HEK293 (cell line): ENCODE results near the gene IRF8.
A peak's percentile ranks its signal among the peaks of the same experiment; 100 is the strongest.

Experiments used
- CTCF ChIA-PET: fragments of 350-600 bp; formaldehyde crosslinking; extraction: SDS; loops from one replicate; lab custom pipeline; 2021; ENCODE audit warnings: antibody characterized with exemption; lab: Yijun Ruan, JAX
- POLR2A ChIA-PET: fragments of 300-600 bp; formaldehyde crosslinking; extraction: SDS; loops from one replicate; lab custom pipeline; 2020; ENCODE audit warnings: antibody characterized with exemption, inconsistent platforms; lab: Yijun Ruan, JAX
- H3K27ac ChIP-seq: fragments of 200-500 bp; sonication (Bioruptor generic); 2 replicates; pipeline ENCODE4 v1.5.1; 2014; ENCODE audit warnings: low read depth, low read length, control low read depth, inconsistent platforms; ENCODE audit errors: extremely low read depth
- H3K36me3 ChIP-seq, 2 experiments: fragments of 200-500 bp in 1 of 2; sonication (Bioruptor generic) in 1 of 2; 1 replicate in 1 of 2; 2 replicates in 1 of 2; pipeline ENCODE4 v1.5.1; 2014 to 2017; ENCODE audit warnings: inconsistent platforms in 2 of 2, low read length in 2 of 2; ENCODE audit not compliant: control insufficient read depth in 2 of 2, insufficient read depth in 1 of 2
- H3K4me1 ChIP-seq: fragments of 200-500 bp; sonication (Bioruptor generic); 2 replicates; pipeline ENCODE4 v1.5.1; 2014; ENCODE audit warnings: mild to moderate bottlenecking, low read length, inconsistent platforms; ENCODE audit not compliant: control insufficient read depth, insufficient read depth
- H3K4me3 ChIP-seq: 2 replicates; pipeline ENCODE4 v1.5.1; 2011; ENCODE audit warnings: low read depth, mild to moderate bottlenecking, control low read depth, low read length, moderate library complexity
- H3K9me3 ChIP-seq: fragments of 200-500 bp; sonication (Bioruptor generic); 2 replicates; pipeline ENCODE4 v1.5.1; 2014; ENCODE audit warnings: low read depth, low read length, inconsistent platforms; ENCODE audit not compliant: control insufficient read depth, insufficient read depth
- KLF17 ChIP-seq: fragments of 450-650 bp; formaldehyde crosslinking; IDR thresholded peaks from 2 replicates; pipeline ENCODE4 v1.5.1; 2016; ENCODE audit warnings: missing biosample characterization, missing genetic modification characterization
- PRDM6 ChIP-seq: fragments of 450-650 bp; formaldehyde crosslinking; IDR thresholded peaks from 2 replicates; pipeline ENCODE4 v1.5.1; 2017; ENCODE audit warnings: missing biosample characterization, missing genetic modification characterization
- SCRT1 ChIP-seq: fragments of 450-650 bp; formaldehyde crosslinking; IDR thresholded peaks from 2 replicates; pipeline ENCODE4 v1.5.1; 2016; ENCODE audit warnings: missing biosample characterization, missing genetic modification characterization, borderline replicate concordance
- SCRT2 ChIP-seq: fragments of 450-650 bp; formaldehyde crosslinking; IDR thresholded peaks from 2 replicates; pipeline ENCODE4 v1.5.1; 2016; ENCODE audit warnings: missing biosample characterization, missing genetic modification characterization
- SP7 ChIP-seq: fragments of 450-650 bp; formaldehyde crosslinking; IDR thresholded peaks from 2 replicates; pipeline ENCODE4 v1.5.1; 2016; ENCODE audit warnings: missing biosample characterization, missing genetic modification characterization
- TCF7L2 ChIP-seq: IDR thresholded peaks from 2 replicates; pipeline ENCODE4 v1.6.1; 2011; ENCODE audit warnings: low read depth, mild to moderate bottlenecking, inconsistent platforms, low read length, moderate library complexity, borderline replicate concordance
- YY1 ChIP-seq: fragments of 450-650 bp; formaldehyde crosslinking; IDR thresholded peaks from 2 replicates; pipeline ENCODE4 v1.5.1; 2018; ENCODE audit warnings: missing biosample characterization, missing genetic modification characterization
- ZFP69B ChIP-seq: fragments of 450-650 bp; formaldehyde crosslinking; IDR thresholded peaks from 2 replicates; pipeline ENCODE4 v1.5.1; 2016; ENCODE audit warnings: missing biosample characterization, missing genetic modification characterization
- ZNF221 ChIP-seq: fragments of 450-650 bp; formaldehyde crosslinking; IDR thresholded peaks from 2 replicates; pipeline ENCODE4 v1.5.1; 2017; ENCODE audit warnings: missing biosample characterization, missing genetic modification characterization, borderline replicate concordance
- ZNF398 ChIP-seq: fragments of 450-650 bp; formaldehyde crosslinking; IDR thresholded peaks from 2 replicates; pipeline ENCODE4 v1.5.1; 2017; ENCODE audit warnings: missing biosample characterization, missing genetic modification characterization
- ZNF521 ChIP-seq: fragments of 450-650 bp; formaldehyde crosslinking; IDR thresholded peaks from 2 replicates; pipeline ENCODE4 v1.5.1; 2017; ENCODE audit warnings: missing biosample characterization, mild to moderate bottlenecking, missing genetic modification characterization
- ZSCAN4 ChIP-seq: fragments of 450-650 bp; formaldehyde crosslinking; IDR thresholded peaks from 2 replicates; pipeline ENCODE4 v1.5.1; 2017; ENCODE audit warnings: missing biosample characterization, missing genetic modification characterization
- TF ChIP-seq, protein P1 (sequence below): fragments of 450-650 bp; formaldehyde crosslinking; IDR thresholded peaks from 2 replicates; pipeline ENCODE4 v1.5.1; 2016; ENCODE audit warnings: missing biosample characterization, missing genetic modification characterization
- TF ChIP-seq, protein P2 (sequence below): fragments of 450-650 bp; formaldehyde crosslinking; IDR thresholded peaks from 2 replicates; pipeline ENCODE4 v1.5.1; 2017; ENCODE audit warnings: missing biosample characterization, missing genetic modification characterization
- TF ChIP-seq, protein P3 (sequence below): fragments of 450-650 bp; formaldehyde crosslinking; IDR thresholded peaks from 2 replicates; pipeline ENCODE4 v1.5.1; 2017; ENCODE audit warnings: missing biosample characterization, missing genetic modification characterization
- TF ChIP-seq, protein P4 (sequence below): fragments of 450-650 bp; formaldehyde crosslinking; IDR thresholded peaks from 2 replicates; pipeline ENCODE4 v1.5.1; 2016; ENCODE audit warnings: missing biosample characterization, missing genetic modification characterization

IRF8 gene

GRCh38 chr16:85898521-85899442 lies at the start of gene IRF8 (continued):
- no peak for TF ChIP-seq ZNF221 (tag by site-specific recombination)
- no peak for TF ChIP-seq TCF7L2
- TF ChIP-seq ZNF521 (tag by site-specific recombination), result no peak
- TF ChIP-seq PRDM6, result no peak
- peak; percentile 22; the same call in 1 of the 2 replicates for TF ChIP-seq ZFP69B (tag by site-specific recombination)
- TF ChIP-seq ZSCAN4 (tag by site-specific recombination), result no peak
- TF ChIP-seq, protein P1, sequence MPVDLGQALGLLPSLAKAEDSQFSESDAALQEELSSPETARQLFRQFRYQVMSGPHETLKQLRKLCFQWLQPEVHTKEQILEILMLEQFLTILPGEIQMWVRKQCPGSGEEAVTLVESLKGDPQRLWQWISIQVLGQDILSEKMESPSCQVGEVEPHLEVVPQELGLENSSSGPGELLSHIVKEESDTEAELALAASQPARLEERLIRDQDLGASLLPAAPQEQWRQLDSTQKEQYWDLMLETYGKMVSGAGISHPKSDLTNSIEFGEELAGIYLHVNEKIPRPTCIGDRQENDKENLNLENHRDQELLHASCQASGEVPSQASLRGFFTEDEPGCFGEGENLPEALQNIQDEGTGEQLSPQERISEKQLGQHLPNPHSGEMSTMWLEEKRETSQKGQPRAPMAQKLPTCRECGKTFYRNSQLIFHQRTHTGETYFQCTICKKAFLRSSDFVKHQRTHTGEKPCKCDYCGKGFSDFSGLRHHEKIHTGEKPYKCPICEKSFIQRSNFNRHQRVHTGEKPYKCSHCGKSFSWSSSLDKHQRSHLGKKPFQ (tag by site-specific recombination), result no peak
- TF ChIP-seq, protein P2, sequence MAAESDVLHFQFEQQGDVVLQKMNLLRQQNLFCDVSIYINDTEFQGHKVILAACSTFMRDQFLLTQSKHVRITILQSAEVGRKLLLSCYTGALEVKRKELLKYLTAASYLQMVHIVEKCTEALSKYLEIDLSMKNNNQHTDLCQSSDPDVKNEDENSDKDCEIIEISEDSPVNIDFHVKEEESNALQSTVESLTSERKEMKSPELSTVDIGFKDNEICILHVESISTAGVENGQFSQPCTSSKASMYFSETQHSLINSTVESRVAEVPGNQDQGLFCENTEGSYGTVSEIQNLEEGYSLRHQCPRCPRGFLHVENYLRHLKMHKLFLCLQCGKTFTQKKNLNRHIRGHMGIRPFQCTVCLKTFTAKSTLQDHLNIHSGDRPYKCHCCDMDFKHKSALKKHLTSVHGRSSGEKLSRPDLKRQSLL (tag by site-specific recombination), result peak; percentile 68; the same call in 1 of the 2 replicates

DNA sequence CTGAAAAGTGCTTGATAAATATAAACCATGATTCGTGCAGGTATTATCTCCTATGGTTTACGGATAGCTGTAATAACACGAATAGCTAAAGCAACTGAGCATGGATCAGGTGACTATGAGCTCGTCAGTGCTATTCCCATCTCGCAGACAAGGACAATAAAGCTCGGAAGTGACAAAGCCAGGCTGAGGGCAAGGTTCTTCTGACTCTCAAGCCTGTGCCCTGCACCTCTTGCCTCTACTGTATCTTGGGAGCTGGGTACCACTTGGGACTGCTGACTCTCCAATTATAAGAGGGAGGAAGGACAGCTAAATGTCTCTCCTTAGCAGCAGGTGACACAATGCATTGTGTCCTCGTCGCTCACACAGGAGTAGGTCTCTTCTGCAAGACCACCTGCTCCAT lies 49.6 kb upstream of the IRF8 start:
- ChIA-PET CTCF (interaction anchor here (0.6 to 0.8 kb wide), 3 partner anchors 28 to 73 kb away, joined by 3 to 5 read pairs (median 4); no protein-coding TSS in a partner anchor), POLR2A (no interaction called here)
- no peak for TF ChIP-seq SP7 (tag by site-specific recombination)
- TF ChIP-seq SCRT1 (tag by site-specific recombination), result 0 out of 2 replicates have a peak, but pooled peaks have one; percentile 9
- TF ChIP-seq SCRT2 (tag by site-specific recombination), result peak; percentile 69
- TF ChIP-seq KLF17 (tag by site-specific recombination), result no peak
- TF ChIP-seq, all 188 proteins: peak for 2

DNA sequence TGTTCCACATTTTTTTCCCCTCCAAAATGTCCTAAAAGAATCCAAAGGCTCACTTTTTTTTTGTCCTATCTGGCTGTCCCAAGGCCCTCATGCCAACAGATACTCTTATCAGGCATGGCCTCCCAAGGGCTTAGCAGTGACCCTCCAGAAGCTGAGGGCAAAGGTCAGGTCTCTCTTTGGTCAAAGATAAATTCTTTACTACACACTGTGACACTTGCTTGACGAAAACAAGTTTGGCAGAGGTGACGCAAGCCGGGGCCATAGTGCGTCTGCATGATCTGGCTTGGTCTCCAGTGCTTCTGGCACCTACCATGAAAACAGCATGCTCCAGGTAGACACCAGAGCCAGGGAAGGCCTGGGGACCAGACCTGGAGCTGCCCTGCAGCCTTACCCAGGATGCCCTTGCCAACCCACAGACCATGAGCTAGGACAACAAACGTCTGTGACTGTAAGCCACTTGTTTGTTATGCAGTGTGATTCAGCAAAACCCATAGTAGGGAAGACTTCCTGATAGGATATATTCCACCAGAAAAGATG lies 48.5 kb upstream of the IRF8 start:
- Histone ChIP-seq H3K27ac (no peak overlapping the region), H3K4me3 (no peak overlapping the region), H3K4me1 (no peaks in the 10 kb centered on the region), H3K9me3 (no peaks in the 10 kb centered on the region), H3K36me3 (no peaks in the 10 kb centered on the region)
- CTCF ChIA-PET, result interaction anchor here (0.6 to 0.8 kb wide), 3 partner anchors 31 to 158 kb away, joined by 3 to 5 read pairs (median 5); no protein-coding TSS in a partner anchor
- POLR2A ChIA-PET, result no interaction called here
- TF ChIP-seq ZFP69B (tag by site-specific recombination) (no peak), YY1 (tag by site-specific recombination) (no peak), ZNF398 (tag by site-specific recombination) (no peak)
- TF ChIP-seq, protein P3, sequence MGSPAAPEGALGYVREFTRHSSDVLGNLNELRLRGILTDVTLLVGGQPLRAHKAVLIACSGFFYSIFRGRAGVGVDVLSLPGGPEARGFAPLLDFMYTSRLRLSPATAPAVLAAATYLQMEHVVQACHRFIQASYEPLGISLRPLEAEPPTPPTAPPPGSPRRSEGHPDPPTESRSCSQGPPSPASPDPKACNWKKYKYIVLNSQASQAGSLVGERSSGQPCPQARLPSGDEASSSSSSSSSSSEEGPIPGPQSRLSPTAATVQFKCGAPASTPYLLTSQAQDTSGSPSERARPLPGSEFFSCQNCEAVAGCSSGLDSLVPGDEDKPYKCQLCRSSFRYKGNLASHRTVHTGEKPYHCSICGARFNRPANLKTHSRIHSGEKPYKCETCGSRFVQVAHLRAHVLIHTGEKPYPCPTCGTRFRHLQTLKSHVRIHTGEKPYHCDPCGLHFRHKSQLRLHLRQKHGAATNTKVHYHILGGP (tag by site-specific recombination), result no peak
- TF ChIP-seq, protein P4, sequence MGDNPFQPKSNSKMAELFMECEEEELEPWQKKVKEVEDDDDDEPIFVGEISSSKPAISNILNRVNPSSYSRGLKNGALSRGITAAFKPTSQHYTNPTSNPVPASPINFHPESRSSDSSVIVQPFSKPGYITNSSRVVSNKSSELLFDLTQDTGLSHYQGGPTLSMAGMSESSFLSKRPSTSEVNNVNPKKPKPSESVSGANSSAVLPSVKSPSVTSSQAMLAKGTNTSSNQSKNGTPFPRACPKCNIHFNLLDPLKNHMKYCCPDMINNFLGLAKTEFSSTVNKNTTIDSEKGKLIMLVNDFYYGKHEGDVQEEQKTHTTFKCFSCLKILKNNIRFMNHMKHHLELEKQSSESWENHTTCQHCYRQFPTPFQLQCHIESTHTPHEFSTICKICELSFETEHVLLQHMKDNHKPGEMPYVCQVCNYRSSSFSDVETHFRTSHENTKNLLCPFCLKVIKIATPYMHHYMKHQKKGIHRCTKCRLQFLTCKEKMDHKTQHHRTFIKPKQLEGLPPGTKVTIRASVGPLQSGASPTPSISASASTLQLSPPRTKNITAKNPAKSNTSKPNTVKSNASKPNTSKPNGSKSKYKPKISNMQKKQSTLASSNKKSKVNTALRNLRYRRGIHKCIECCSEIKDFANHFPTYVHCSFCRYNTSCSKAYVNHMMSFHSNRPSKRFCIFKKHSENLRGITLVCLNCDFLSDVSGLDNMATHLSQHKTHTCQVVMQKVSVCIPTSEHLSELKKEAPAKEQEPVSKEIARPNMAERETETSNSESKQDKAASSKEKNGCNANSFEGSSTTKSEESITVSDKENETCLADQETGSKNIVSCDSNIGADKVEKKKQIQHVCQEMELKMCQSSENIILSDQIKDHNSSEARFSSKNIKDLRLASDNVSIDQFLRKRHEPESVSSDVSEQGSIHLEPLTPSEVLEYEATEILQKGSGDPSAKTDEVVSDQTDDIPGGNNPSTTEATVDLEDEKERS (tag by site-specific recombination), result no peak

More for the DNA sequence above, 49.6 kb upstream of the IRF8 start:
- H3K4me3 ChIP-seq, result no peak overlapping the region
- no peaks in the 10 kb centered on the region; the same call in 1 of the 2 replicates for H3K4me1 ChIP-seq
- no peak overlapping the region for H3K27ac ChIP-seq
- H3K36me3 ChIP-seq, result no peaks in the 10 kb centered on the region
- H3K9me3 ChIP-seq, result no peaks in the 10 kb centered on the region
